GM19372 (cell line): ENCODE data around the gene SPRN.
"Not testable (repeated sequence)": the region's sequence is repeated elsewhere in the genome, so short reads cannot be mapped to it uniquely, and the experiment has no call there.

Experiments
- ATAC-seq: cut with Tn5 transposase; IDR thresholded peaks from one replicate; pipeline ENCODE4 v1.9.1; 2021; ENCODE audit warnings: mild to moderate bottlenecking, low read depth, moderate library complexity; ENCODE audit not compliant: unreplicated experiment

The SPRN gene

GRCh38 chr10:133441356-133441755 lies 16.9 kb upstream of the SPRN start:
- ATAC-seq = not testable (repeated sequence)

- ATAC-seq = no peak
These were observed 16.3 kb upstream of the SPRN start for GRCh38 chr10:133440633-133441285.

- ATAC-seq = no peak
These were observed 15.4 kb upstream of the SPRN start for GRCh38 chr10:133439517-133440461.

GRCh38 chr10:133438711-133439273 lies 14.4 kb upstream of the SPRN start:
- no peak for ATAC-seq

GRCh38 chr10:133432789-133433188 lies 8.4 kb upstream of the SPRN start:
- not testable (repeated sequence) for ATAC-seq

- not testable (repeated sequence) for ATAC-seq
These were observed 7.6 kb upstream of the SPRN start for GRCh38 chr10:133431888-133432613.

- ATAC-seq = not testable (repeated sequence)
These were observed 5.1 kb upstream of the SPRN start for GRCh38 chr10:133429571-133429970.

- ATAC-seq = not testable (repeated sequence)
These were observed 323 bp downstream of the SPRN start for GRCh38 chr10:133424102-133424501.

GRCh38 chr10:133422807-133423771 lies 1.3 kb downstream of the SPRN start:
- no peak for ATAC-seq

- ATAC-seq = no peak
These were observed 2.1 kb downstream of the SPRN start for GRCh38 chr10:133422223-133422806.

GRCh38 chr10:133421336-133422222 lies 2.8 kb downstream of the SPRN start:
- no peak for ATAC-seq

GRCh38 chr10:133420579-133420978 lies 3.8 kb downstream of the SPRN start:
- no peak for ATAC-seq

GRCh38 chr10:133420028-133420427 lies 4.4 kb downstream of the SPRN start:
- no peak for ATAC-seq

- no peak for ATAC-seq
These were observed 5.0 kb downstream of the SPRN start for GRCh38 chr10:133419211-133419950.

GRCh38 chr10:133418289-133418993 lies 6.0 kb downstream of the SPRN start:
- ATAC-seq = no peak

GRCh38 chr10:133415752-133416151 lies 8.7 kb downstream of the SPRN start:
- ATAC-seq = no peak

- not testable (repeated sequence) for ATAC-seq
These were observed 10.0 kb downstream of the SPRN start for GRCh38 chr10:133414401-133414800.
